PFSK-1 (cell line): Measurements from ENCODE around the gene ZNF823.

ENCODE experiments used
- FOXP2 ChIP-seq: optimal IDR thresholded peaks from 2 replicates; pipeline ENCODE3; 2011; ENCODE audit warnings: borderline replicate concordance, control low read depth, inconsistent platforms; ENCODE audit not compliant: insufficient read depth; ENCODE audit errors: extremely low read length, extremely low read depth
- TAF1 ChIP-seq: IDR thresholded peaks from 2 replicates; pipeline ENCODE4 v1.6.1; 2012; ENCODE audit warnings: low read length, control low read depth, borderline replicate concordance; ENCODE audit not compliant: insufficient read depth

GRCh38 chr19:11684987-11685675 is 53.6 kb downstream of the ZNF823 start:
- TF ChIP-seq TAF1 (no peak), FOXP2 (no peak)
